Activated T-helper 1 cell treated with anti-CD3 and anti-CD28 coated beads, Interleukin-12 subunit alpha, Interleukin-12 subunit beta, Interleukin-2, Interleukin-4 antibody, amounts not matched to agents 30 ng/mL and 10 ng/mL and 1 ng/mL, durations not matched to agents 14 hours and 24 hours and 36 hours (primary cell): ENCODE results near the gene CEP97. TPM values are rescaled to one million over a fixed set of nuclear protein-coding genes. Genes with fewer than 3 reads are reported as not detected.
"Not testable (repeated sequence)": the region's sequence is repeated elsewhere in the genome, so short reads cannot be mapped to it uniquely, and the experiment has no call there.

Source experiments
- DNase-seq: peaks from one replicate; pipeline ENCODE4 v3.0.0; 2021; ENCODE audit warnings: low spot score
- H3K27ac Mint-ChIP-seq: one replicate; pipeline ENCODE4 v1.8.0; 2021; ENCODE audit warnings: mild to moderate bottlenecking, mixed read lengths
- H3K27me3 Mint-ChIP-seq: one replicate; pipeline ENCODE4 v1.8.0; 2022; ENCODE audit warnings: mild to moderate bottlenecking, moderate library complexity, mixed read lengths; ENCODE audit not compliant: insufficient read depth
- H3K36me3 Mint-ChIP-seq: one replicate; pipeline ENCODE4 v1.8.0; 2021; ENCODE audit warnings: low read depth, mixed read lengths
- H3K4me1 Mint-ChIP-seq: one replicate; pipeline ENCODE4 v1.8.0; 2021; ENCODE audit warnings: low read depth, mixed read lengths
- H3K4me3 Mint-ChIP-seq: one replicate; pipeline ENCODE4 v1.8.0; 2021; ENCODE audit warnings: mild to moderate bottlenecking, moderate library complexity, mixed read lengths
- H3K9me3 Mint-ChIP-seq: one replicate; pipeline ENCODE4 v1.8.0; 2021; ENCODE audit warnings: mixed read lengths
- intact Hi-C: fragments of 100-400 bp; cut with micrococcal nuclease; formaldehyde crosslinking; loops from one replicate; pipeline ENCODE4 v1.15.1; 2024
- total RNA-seq: library from RNA; stranded (reverse); gene quantifications from 2 replicates; pipeline ENCODE4 v1.2.3, GENCODE V29; 2022

Gene CEP97
- total RNA-seq, 1 donor from 2014 or later = 20.2 TPM

DNA sequence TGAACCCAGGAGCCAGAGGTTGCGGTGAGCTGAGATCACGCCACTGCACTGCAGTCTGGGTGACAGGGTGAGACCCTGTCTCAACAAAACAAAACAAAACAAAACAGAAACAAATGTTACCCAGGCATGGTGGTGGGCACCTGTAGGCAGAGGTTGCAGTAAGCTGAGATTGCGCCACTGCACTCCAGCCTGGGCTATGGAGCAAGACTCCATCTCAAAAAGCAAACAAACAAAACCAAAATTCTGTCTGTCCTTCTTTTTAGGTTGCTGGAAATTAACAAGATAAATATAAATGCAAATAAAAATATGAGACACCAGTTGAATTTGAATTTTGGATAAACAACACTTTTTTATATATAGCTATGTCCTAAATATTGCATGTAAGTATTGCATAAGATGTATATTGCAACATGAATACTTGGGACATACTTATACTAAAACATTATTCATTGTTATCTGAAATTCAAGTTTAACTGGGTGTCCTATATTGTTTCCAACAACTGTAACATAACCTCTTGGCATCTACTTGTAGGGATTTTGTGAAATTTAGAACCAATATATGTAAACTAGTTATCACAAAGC is 4.7 kb upstream of the CEP97 start:
- Mint-ChIP-seq H3K27ac (no peak overlapping the region), H3K36me3 (peaks cover 2% of the 10 kb centered on the region), H3K4me3 (no peak overlapping the region), H3K27me3 (no peaks in the 10 kb centered on the region), H3K4me1 (peaks cover 31% of the 10 kb centered on the region), H3K9me3 (no peaks in the 10 kb centered on the region)
- DNase-seq = no peak
- intact Hi-C loops = loop anchor here (5.0 kb wide), 1 partner anchor 1902 kb away; the partner anchor contains the start of gene CMSS1

DNA sequence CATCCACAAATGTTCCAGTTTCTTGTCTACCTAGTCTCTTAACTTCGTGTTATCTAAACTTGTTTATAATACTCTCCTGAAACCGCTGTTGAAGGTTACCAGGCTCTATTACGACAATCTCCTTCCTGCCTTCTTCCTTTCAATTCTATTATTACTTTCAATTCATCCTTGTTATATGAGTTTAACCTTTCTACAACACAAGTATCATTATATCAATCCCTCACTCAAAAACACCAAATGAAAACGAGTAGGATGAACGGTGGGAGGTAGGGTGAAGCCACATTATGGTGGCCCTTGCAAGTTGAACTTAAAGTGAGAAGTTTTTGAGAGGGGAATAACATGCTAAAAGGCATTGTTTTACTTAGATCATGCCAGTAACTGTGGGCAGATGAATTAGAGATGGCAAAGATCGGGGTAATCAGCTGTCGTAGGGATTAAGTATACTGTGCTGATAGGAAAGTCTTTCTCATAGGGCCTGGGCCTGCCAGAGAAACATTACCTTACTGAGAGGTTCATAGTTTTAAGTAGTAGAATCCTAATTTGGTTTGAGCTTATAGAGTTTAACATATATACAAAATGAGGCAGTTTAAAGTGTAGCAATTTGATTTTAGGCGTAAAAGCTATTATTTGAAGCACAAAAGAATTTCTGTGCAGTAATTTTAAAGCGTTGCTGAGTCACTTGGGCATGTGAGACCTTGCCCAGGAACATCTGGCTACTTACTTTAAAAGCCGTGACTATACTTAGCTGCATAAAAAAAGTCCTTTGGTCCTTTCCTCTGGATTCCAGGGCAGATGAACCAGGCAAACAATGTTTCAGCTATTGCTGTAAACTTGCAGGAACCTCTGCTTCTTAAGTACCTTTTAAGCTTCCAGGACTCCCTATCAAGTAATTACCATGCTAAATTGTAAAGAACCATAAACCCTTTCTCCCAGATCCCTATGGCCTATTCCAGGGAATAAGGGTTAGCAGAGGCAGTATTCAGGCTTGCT is 3.3 kb upstream of the CEP97 start:
- DNase-seq = no peak

DNA sequence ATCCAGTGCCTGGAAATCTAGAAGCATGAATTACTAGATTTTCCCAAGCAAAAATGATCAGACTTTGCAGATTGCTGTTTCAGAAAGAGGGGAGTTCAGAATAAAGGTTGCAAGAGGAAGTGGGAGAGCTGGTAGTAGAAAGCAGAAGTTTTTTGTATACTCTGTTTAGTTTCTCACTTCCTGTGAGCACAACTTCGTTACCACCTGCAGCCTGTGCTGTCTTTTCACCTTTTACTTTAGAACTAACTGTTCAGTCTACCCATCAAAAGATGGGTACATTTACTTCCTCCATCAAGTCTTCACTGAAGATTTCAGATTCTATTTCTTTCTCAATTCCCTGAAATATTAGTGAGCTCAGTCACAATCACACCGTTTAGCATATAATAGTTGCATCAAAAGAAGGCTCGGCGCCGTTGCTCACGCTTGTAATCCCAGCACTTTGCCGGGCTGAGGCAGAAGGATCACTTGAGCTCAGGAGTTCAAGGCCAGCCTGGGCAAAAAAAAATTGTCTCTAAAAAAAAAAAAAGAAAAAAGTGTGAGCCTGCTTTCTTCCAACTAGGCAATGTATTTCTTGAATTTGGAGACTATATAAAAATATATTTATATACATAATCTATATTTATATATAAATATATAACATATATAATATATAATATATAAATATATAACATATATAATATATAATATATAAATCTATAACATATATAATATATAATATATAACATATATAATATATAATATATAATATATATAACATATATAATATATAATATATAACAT is 1.8 kb upstream of the CEP97 start:
- Mint-ChIP-seq H3K9me3 (no peaks in the 10 kb centered on the region), H3K4me1 (peaks cover 54% of the 10 kb centered on the region), H3K27ac (peak overlapping the region; percentile 85), H3K36me3 (peaks cover 4% of the 10 kb centered on the region), H3K4me3 (peak overlapping the region; percentile 62), H3K27me3 (no peaks in the 10 kb centered on the region)
- intact Hi-C loops = loop anchor here (5.0 kb wide), 1 partner anchor 1905 kb away; the partner anchor contains the start of gene CMSS1
- no peak for DNase-seq

More for the DNA sequence above, 3.3 kb upstream of the CEP97 start:
- Mint-ChIP-seq H3K27me3 (no peaks in the 10 kb centered on the region), H3K27ac (peak overlapping the region; percentile 85), H3K4me3 (peak overlapping the region; percentile 62), H3K4me1 (peaks cover 41% of the 10 kb centered on the region), H3K36me3 (peaks cover 2% of the 10 kb centered on the region), H3K9me3 (no peaks in the 10 kb centered on the region)
- intact Hi-C loops = loop anchor here (5.0 kb wide), 1 partner anchor 1904 kb away; the partner anchor contains the start of gene CMSS1

DNA sequence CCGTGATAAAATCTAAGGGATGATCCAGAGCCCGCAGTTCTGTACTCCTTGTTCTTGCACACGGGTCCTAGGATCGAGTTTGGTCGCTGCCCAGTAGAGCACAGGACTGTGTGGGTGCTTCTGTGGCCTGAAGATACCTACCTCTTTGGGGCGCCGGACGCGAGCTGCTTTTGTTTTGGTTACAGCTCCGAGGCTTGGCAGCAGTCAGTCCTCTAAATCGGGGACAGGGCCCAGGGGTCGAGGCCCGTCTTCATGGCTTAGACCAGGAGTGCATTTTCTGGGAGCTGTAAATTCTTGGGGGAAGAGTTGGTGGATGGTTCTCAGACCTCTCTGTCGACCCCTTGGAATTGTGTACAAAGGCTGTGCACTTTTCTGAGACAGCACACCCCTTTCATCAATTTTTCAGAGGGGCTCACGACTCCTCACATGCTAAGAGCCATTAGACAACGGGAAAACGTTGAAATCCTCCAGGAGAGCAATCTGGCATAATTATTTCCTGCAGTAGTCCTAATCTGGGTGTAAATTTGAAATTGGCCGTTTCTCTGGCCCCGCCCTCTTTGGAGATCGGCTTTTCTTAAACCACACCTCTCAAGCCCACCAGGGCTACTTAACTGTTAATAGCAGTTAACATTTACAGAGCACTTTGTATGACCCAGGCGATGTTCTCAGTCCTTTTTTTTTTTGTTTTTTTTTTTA is 928 bp downstream of the CEP97 start:
- peak overlapping the region; percentile 94 for H3K4me3 Mint-ChIP-seq
- peak overlapping the region; percentile 96 for H3K27ac Mint-ChIP-seq
- peaks cover 54% of the 10 kb centered on the region for H3K4me1 Mint-ChIP-seq
- DNase-seq = peak; percentile 34
- no peaks in the 10 kb centered on the region for H3K9me3 Mint-ChIP-seq
- intact Hi-C loops = loop anchor here (2.0 kb wide), 2 partner anchors 101 to 1325 kb away; partner anchors contain the start of genes LNP1 and TOMM70
- no peaks in the 10 kb centered on the region for H3K27me3 Mint-ChIP-seq
- peaks cover 16% of the 10 kb centered on the region for H3K36me3 Mint-ChIP-seq

DNA sequence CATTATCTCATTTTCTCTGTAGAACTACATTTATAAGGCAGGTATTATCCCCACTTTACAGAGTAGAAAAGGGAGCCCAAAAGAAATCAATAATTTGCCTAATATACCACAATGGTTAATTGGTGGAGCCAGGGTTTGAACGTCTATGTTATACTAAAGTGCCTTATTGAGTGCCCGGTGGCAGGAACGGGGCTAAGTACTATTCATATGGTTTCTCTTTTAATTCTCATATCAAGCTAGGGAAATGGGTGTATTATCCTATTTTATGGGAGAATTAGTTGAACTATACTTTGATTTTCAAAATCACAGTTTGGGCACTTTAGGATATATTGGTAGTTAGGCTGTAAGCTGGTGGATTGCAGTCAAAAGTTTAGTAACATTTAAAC is 1.5 kb downstream of the CEP97 start:
- DNase-seq = no peak
- Mint-ChIP-seq H3K4me1 (peaks cover 50% of the 10 kb centered on the region), H3K36me3 (peaks cover 15% of the 10 kb centered on the region), H3K9me3 (no peaks in the 10 kb centered on the region), H3K4me3 (peak overlapping the region; percentile 94), H3K27me3 (no peaks in the 10 kb centered on the region), H3K27ac (peak overlapping the region; percentile 96)
- intact Hi-C loops = loop anchor here (2.0 kb wide), 2 partner anchors 101 to 1325 kb away; partner anchors contain the start of genes LNP1 and TOMM70

- DNase-seq = no peak
- H3K27ac Mint-ChIP-seq = no peak overlapping the region
- no peaks in the 10 kb centered on the region for H3K9me3 Mint-ChIP-seq
- no peaks in the 10 kb centered on the region for H3K27me3 Mint-ChIP-seq
- peaks cover 34% of the 10 kb centered on the region for H3K36me3 Mint-ChIP-seq
- H3K4me1 Mint-ChIP-seq = peaks cover 23% of the 10 kb centered on the region
- H3K4me3 Mint-ChIP-seq = no peak overlapping the region
- intact Hi-C loops = no loop called here
Measured at GRCh38 chr3:101729586-101729985, 5.2 kb downstream of the CEP97 start.

DNA sequence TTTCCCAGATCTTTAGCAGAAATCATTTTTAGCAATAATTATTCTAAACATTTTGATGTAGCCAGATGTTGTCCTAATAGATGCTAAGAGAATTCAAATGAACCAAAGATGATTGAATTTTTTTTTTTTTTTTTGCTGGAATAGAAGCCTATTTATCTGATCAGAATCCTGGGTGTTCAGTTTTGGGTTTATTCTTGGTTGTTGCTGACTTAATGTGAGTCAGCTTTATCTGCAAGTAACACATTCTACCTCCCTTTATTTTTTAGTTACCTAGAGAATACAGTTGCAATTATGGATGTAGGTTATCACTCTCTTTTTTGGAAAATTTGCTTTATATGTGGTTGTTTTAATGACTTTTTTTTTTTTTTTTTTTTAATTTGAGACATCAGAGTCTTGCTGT is 6.4 kb downstream of the CEP97 start:
- Mint-ChIP-seq H3K4me1 (peaks cover 16% of the 10 kb centered on the region), H3K36me3 (peaks cover 44% of the 10 kb centered on the region), H3K27ac (no peak overlapping the region), H3K9me3 (no peaks in the 10 kb centered on the region), H3K4me3 (no peak overlapping the region), H3K27me3 (no peaks in the 10 kb centered on the region)
- intact Hi-C loops = no loop called here
- no peak for DNase-seq

DNA sequence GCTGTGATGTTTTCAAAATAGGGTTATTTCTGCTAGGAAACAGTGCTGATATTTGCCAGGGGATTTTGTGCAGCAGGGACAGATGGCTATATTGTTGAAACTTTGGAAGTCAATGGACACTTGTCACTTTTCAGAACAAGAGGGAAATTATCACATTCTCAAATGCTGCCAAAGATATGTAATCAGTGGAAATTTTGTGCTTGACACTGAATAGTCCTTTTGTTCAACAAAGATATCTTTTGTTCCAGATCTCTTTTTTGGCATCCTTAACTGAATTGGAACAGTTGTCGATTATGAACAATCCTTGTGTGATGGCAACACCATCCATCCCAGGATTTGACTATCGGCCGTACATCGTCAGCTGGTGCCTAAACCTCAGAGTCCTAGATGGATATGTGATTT is 7.8 kb downstream of the CEP97 start:
- Mint-ChIP-seq H3K27me3 (no peaks in the 10 kb centered on the region), H3K27ac (no peak overlapping the region), H3K9me3 (peaks cover 5% of the 10 kb centered on the region), H3K4me3 (no peak overlapping the region), H3K36me3 (peaks cover 54% of the 10 kb centered on the region), H3K4me1 (peaks cover 2% of the 10 kb centered on the region)
- no peak for DNase-seq
- intact Hi-C loops = no loop called here

GRCh38 chr3:101735833-101736232 is 11.4 kb downstream of the CEP97 start:
- no peak for DNase-seq
- H3K4me3 Mint-ChIP-seq = no peak overlapping the region
- no peak overlapping the region for H3K27ac Mint-ChIP-seq

GRCh38 chr3:101741914-101742313 is 17.5 kb downstream of the CEP97 start:
- H3K27ac Mint-ChIP-seq, H3K4me1 Mint-ChIP-seq, H3K27me3 Mint-ChIP-seq, intact Hi-C loops, H3K4me3 Mint-ChIP-seq, DNase-seq: not testable (repeated sequence)
- peaks cover 14% of the 10 kb centered on the region for H3K9me3 Mint-ChIP-seq
- peaks cover 46% of the 10 kb centered on the region for H3K36me3 Mint-ChIP-seq

More at GRCh38 chr3:101735833-101736232, 11.4 kb downstream of the CEP97 start:
- Mint-ChIP-seq H3K9me3 (peaks cover 13% of the 10 kb centered on the region), H3K4me1 (no peaks in the 10 kb centered on the region), H3K27me3 (no peaks in the 10 kb centered on the region), H3K36me3 (peaks cover 68% of the 10 kb centered on the region)
- intact Hi-C loops = no loop called here

DNA sequence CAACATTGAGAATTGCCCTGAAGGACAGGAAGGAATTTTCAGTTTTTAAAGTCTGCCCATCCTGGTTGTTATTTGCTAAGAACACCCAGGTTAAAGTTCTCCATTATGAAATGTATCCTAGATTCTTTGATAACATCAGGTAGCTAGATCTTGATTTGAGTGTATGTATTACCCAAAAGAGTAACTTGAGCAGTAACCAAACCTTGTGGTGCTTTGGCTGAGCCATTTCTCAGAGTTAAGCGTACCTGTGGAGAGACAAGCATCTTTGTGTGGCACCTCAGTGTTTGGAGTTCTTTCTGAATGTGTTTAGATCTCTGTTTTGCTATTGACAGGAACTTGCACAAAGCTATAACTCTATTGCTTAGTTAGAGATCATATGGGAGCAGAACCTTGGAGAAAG is 20.4 kb downstream of the CEP97 start:
- Mint-ChIP-seq H3K9me3 (peaks cover 3% of the 10 kb centered on the region), H3K27me3 (no peaks in the 10 kb centered on the region), H3K4me1 (no peaks in the 10 kb centered on the region), H3K4me3 (no peak overlapping the region), H3K36me3 (peaks cover 29% of the 10 kb centered on the region), H3K27ac (no peak overlapping the region)
- DNase-seq = no peak
- intact Hi-C loops = no loop called here

DNA sequence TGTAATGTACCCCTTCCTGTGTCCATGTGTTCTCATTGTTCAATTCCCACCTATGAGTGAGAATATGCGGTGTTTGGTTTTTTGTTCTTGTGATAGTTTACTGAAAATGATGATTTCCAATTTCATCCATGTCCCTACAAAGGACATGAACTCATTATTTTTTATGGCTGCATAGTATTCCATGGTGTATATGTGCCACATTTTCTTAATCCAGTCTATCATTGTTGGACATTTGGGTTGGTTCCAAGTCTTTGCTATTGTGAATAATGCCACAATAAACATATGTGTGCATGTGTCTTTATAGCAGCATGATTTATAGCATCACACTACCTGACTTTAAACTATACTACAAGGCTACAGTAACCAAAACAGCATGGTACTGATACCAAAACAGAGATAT is 21.5 kb downstream of the CEP97 start:
- DNase-seq, H3K27me3 Mint-ChIP-seq, H3K4me3 Mint-ChIP-seq, intact Hi-C loops, H3K9me3 Mint-ChIP-seq, H3K27ac Mint-ChIP-seq, H3K4me1 Mint-ChIP-seq: not testable (repeated sequence)
- H3K36me3 Mint-ChIP-seq = peaks cover 29% of the 10 kb centered on the region
